Neural crest cell (in vitro differentiated cells): ENCODE results near the gene PCDHGA8. TPM values are rescaled to one million over a fixed set of nuclear protein-coding genes. Genes with fewer than 3 reads are reported as not detected.

Experiments
- DNase-seq: peaks from one replicate; pipeline ENCODE4 v3.0.0; 2021; ENCODE audit warnings: low read depth, mixed read lengths, low spot score
- H3K27ac Mint-ChIP-seq: one replicate; pipeline ENCODE4 v1.8.0; 2021; ENCODE audit warnings: mild to moderate bottlenecking, mixed read lengths; ENCODE audit not compliant: unreplicated experiment
- H3K27me3 Mint-ChIP-seq: 2 replicates; pipeline ENCODE4 v1.8.0; 2021; ENCODE audit warnings: low read depth, mild to moderate bottlenecking, mixed read lengths
- H3K36me3 Mint-ChIP-seq: 2 replicates; pipeline ENCODE4 v1.8.0; 2021; ENCODE audit warnings: low read depth, mild to moderate bottlenecking, mixed read lengths
- H3K4me1 Mint-ChIP-seq: 2 replicates; pipeline ENCODE4 v1.8.0; 2021; ENCODE audit warnings: mixed read lengths
- H3K4me3 Mint-ChIP-seq: one replicate; pipeline ENCODE4 v1.8.0; 2021; ENCODE audit warnings: mild to moderate bottlenecking, mixed read lengths
- H3K9me3 Mint-ChIP-seq: 2 replicates; pipeline ENCODE4 v1.8.0; 2021; ENCODE audit warnings: mixed read lengths
- total RNA-seq: library from RNA; stranded (reverse); gene quantifications from 2 replicates; pipeline ENCODE4 v1.2.1, GENCODE V29; 2021
- TF ChIP-seq, protein P1 (sequence below): fragments of 200-600 bp; sonication (generic); conservative IDR thresholded peaks from 2 replicates; pipeline ENCODE4 v1.5.0; 2021; ENCODE audit warnings: antibody characterized with exemption, mild to moderate bottlenecking

PCDHGA8 gene
- total RNA-seq, 1 donor from 2014 or later: 0.33 TPM

DNA sequence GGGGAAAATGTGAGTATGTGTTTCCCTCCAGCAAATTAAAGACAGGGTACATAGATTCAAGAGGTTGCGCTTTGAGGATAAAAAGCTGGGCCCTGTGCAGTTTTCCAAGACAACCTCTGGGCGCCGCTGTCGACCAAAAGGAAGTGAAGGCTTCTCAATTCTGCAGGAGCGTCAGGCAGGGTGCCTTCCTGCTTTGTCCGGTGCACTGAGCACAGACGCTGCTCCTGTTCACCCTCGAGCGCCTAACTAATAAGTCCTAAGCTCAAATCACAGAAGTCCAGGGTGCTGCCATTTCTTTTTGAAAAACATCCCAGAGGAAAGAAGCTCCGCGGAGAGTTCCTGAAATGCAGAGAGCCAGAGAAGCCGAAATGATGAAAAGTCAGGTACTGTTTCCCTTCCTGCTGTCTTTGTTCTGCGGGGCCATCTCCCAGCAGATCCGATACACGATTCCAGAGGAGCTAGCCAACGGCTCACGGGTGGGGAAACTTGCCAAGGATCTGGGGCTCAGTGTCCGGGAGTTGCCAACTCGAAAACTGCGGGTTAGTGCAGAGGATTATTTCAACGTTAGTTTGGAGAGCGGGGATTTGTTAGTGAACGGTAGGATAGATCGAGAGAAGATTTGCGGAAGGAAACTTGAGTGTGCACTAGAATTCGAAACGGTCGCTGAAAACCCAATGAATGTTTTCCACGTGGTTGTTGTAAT lies 42.4 kb upstream of the PCDHGA8 start, which contains the start of gene PCDHGB1:
Gene PCDHGB1 (plus strand): TSS at position 183 of the 703 bp plus-strand sequence. CDS start 162 bp downstream, at position 345.
- peaks cover 31% of the 10 kb centered on the region for H3K36me3 Mint-ChIP-seq

DNA sequence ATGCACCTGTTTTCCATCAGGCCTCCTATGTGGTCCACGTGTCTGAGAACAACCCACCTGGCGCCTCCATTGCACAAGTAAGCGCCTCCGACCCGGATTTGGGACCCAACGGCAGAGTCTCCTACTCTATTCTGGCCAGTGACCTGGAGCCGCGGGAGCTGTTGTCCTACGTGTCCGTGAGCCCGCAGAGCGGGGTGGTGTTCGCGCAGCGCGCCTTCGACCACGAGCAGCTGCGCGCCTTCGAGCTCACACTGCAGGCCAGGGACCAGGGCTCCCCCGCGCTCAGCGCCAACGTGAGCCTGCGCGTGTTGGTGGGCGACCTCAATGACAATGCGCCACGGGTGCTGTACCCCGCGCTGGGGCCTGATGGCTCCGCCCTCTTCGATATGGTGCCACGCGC lies 40.8 kb upstream of the PCDHGA8 start:
- TF ChIP-seq, protein P1, sequence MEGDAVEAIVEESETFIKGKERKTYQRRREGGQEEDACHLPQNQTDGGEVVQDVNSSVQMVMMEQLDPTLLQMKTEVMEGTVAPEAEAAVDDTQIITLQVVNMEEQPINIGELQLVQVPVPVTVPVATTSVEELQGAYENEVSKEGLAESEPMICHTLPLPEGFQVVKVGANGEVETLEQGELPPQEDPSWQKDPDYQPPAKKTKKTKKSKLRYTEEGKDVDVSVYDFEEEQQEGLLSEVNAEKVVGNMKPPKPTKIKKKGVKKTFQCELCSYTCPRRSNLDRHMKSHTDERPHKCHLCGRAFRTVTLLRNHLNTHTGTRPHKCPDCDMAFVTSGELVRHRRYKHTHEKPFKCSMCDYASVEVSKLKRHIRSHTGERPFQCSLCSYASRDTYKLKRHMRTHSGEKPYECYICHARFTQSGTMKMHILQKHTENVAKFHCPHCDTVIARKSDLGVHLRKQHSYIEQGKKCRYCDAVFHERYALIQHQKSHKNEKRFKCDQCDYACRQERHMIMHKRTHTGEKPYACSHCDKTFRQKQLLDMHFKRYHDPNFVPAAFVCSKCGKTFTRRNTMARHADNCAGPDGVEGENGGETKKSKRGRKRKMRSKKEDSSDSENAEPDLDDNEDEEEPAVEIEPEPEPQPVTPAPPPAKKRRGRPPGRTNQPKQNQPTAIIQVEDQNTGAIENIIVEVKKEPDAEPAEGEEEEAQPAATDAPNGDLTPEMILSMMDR: no peak
- Mint-ChIP-seq H3K36me3 (peaks cover 34% of the 10 kb centered on the region), H3K27me3 (no peaks in the 10 kb centered on the region), H3K9me3 (peaks cover 24% of the 10 kb centered on the region), H3K4me3 (no peak overlapping the region), H3K27ac (no peak overlapping the region), H3K4me1 (no peaks in the 10 kb centered on the region)
- DNase-seq: no peak

More for the DNA sequence above, 42.4 kb upstream of the PCDHGA8 start, which contains the start of gene PCDHGB1:
- peak within 1 kb of the TSS; percentile 69 for H3K4me3 Mint-ChIP-seq
- no peak within 1 kb of the TSS for H3K27ac Mint-ChIP-seq
- TF ChIP-seq, protein P1: peak; percentile 59
- H3K27me3 Mint-ChIP-seq: no peaks in the 10 kb centered on the region
- H3K9me3 Mint-ChIP-seq: peaks cover 27% of the 10 kb centered on the region
- no peaks in the 10 kb centered on the region for H3K4me1 Mint-ChIP-seq
- DNase-seq: peak; percentile 21

DNA sequence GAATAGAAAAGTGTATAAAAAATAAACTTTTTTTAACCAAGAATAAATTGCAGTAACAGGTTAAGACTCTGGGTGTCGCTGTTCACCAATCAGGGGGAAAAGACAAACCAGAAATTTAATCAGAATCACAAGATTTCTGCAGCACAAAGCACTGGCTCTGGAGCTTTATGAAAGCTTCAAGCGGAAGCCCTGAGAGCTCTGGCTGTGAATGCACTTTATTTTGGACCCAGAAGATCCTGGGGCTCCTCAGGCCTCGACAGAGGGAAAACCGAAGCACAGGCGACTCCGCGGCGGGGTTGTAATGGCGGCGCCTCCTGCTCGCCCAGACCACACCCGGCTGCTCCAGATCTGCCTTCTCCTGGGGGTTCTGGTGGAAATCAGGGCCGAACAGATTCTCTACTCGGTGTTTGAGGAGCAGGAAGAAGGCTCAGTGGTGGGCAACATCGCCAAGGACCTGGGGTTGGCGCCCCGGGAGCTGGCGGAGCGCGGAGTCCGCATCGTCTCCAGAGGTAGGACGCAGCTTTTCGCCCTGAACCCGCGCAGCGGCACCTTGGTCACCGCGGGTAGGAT lies 37.4 kb upstream of the PCDHGA8 start, which contains the start of gene PCDHGA4:
Gene PCDHGA4 (plus strand): TSS at position 122 of the 570 bp plus-strand sequence. CDS start 87 bp downstream, at position 209.
- Mint-ChIP-seq H3K27ac (no peak within 1 kb of the TSS), H3K4me3 (no peak within 1 kb of the TSS), H3K36me3 (peaks cover 36% of the 10 kb centered on the region), H3K9me3 (peaks cover 21% of the 10 kb centered on the region), H3K4me1 (no peaks in the 10 kb centered on the region), H3K27me3 (no peaks in the 10 kb centered on the region)
- no peak for DNase-seq
- TF ChIP-seq, protein P1: peak; percentile 34

DNA sequence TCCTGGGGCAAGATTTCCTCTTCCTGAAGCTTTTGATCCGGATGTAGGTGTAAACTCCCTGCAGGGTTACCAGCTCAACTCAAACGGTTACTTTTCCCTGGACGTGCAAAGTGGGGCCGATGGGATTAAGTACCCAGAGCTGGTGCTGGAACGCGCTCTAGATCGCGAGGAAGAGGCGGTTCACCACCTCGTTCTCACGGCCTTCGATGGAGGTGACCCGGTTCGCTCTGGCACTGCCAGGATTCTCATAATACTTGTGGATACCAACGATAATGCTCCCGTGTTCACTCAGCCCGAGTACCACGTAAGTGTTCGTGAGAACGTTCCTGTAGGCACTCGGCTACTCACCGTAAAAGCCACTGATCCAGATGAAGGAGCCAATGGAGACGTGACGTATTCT lies 36.8 kb upstream of the PCDHGA8 start:
- Mint-ChIP-seq H3K36me3 (peaks cover 37% of the 10 kb centered on the region), H3K9me3 (peaks cover 19% of the 10 kb centered on the region), H3K4me1 (no peaks in the 10 kb centered on the region)

DNA sequence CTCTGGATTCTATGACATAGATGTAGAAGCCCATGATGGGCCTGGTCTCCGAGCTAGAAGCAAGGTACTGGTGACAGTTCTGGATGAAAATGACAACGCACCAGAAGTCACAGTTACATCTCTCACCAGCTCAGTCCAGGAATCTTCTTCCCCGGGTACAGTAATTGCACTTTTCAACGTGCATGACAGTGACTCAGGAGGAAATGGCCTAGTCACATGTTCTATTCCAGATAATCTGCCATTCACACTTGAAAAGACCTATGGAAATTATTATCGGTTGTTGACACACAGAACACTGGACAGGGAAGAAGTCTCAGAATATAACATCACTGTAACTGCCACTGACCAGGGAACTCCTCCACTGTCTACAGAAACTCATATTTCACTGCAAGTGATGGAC lies 36.3 kb upstream of the PCDHGA8 start:
- Mint-ChIP-seq H3K27ac (no peak overlapping the region), H3K36me3 (peaks cover 42% of the 10 kb centered on the region), H3K4me3 (no peak overlapping the region), H3K9me3 (peaks cover 20% of the 10 kb centered on the region), H3K27me3 (no peaks in the 10 kb centered on the region), H3K4me1 (no peaks in the 10 kb centered on the region)
- TF ChIP-seq, protein P1: no peak
- no peak for DNase-seq

More for the DNA sequence above, 36.8 kb upstream of the PCDHGA8 start:
- TF ChIP-seq, protein P1: no peak
- H3K4me3 Mint-ChIP-seq: no peak overlapping the region
- H3K27ac Mint-ChIP-seq: no peak overlapping the region
- H3K27me3 Mint-ChIP-seq: no peaks in the 10 kb centered on the region
- no peak for DNase-seq
